ENCODE results near the gene GFRAL.

The GFRAL gene

DNA sequence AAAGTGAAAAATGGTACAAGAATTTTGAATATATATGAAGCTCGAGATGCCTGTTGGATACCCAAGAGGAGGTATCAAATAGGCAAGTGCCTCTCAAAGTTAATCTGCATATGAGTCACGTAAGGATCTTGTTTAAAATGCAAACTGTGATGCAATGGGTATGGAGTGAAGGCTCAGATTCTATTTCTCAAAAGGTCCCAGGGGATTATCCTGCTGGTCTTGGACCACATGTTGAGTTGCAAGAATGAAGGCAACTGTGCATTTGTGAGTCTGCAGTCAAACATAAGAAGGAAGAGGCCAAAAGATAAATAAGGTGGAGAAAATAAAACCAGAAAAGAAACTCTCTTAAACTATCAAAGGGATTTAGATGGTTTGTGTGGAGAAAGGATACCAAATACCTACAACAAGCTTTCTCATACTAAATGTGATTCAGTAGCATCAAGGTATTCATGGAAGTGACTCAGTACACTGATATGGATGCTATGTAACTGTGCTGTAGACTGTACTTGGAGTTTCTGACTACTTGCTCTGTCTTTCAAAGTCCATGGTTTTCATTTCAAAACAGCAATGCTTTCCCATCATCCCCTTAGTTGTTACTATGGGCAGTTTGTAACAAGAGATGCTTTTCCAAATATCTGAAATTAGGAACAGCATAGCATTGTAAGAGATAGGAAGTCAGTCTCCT is 106.3 kb downstream of the GFRAL start:
- DNase-seq (ENCODE audit: low read depth), result no peak

DNA sequence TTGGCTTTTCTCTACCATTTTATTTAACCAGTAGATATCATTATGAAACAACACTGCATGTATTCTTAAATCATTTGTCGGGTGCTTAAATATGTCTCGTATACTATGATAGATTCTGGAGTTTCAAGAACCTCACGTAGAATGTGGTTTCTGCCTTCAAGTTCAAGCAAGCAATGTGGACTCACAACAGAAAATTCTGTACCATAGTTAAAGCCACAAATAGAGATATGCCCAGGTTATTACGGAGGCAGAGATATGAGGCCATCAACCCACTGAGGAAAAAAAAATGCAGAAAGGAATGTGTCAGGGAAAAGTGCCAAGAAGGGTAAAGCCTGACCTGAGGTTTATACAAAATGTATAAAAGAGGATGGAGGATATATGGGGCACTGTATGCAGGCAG is 109.9 kb downstream of the GFRAL start:
- no peak for DNase-seq (ENCODE audit: low read depth)

DNA sequence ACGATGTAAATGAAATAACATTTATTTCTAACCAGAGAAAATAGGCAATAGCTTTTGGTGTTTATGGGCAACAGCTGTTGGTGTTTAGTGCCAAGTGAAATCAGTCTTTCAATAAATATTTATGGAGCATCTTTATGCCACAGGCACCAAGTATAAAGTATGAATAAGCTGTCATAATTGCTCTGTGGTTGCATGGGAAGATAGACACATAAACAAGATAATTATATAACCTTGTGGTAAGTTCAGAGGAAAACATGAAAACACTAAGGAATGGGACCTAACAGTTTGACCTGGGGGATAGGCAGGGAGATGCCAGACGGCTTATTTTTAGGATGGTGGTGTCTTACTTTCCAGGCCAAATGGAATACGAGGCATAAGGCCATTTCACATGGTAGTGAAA is 110.9 kb downstream of the GFRAL start:
- no peak for DNase-seq (ENCODE audit: low read depth)

DNA sequence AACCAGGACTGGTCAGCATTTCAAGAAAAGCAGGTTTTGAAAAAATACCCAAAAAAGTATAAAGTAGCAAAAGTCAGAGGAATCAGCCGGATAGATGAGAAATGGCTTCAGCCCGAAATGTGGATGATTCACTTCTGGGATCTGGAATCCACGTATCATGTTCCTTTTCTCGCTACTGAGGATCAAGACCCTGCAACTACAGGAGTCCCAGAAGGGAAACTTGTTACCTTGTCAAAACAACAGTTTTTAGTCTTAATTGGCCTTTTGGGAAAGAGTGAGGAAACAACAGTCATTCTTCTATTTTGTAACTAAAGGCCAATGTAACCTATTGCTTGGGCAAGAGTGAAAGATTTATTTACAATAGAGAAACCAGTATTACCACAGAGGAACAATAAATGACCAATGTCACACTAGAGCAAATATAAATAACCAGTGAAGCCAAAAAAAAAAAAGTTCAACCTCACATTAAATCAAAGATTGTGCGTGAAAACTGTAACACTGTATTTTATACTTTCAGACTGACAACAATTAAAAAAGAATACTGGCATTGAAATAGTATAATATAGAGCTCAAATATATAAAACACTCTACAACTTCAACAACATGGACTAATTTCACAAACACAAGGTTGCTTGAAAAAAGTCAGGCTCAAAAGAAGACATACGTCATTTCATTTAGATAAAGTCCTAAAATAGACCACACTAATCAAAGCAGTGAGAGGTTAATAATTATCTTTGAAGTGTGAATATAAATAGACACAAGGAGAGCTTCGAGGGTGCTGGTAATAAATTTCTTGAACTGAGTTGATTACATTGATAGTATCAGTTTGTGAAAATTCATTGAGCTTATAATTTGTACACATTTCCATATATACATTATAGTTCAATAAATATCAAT is 116.2 kb downstream of the GFRAL start:
- DNase-seq (ENCODE audit: low read depth), result no peak

DNA sequence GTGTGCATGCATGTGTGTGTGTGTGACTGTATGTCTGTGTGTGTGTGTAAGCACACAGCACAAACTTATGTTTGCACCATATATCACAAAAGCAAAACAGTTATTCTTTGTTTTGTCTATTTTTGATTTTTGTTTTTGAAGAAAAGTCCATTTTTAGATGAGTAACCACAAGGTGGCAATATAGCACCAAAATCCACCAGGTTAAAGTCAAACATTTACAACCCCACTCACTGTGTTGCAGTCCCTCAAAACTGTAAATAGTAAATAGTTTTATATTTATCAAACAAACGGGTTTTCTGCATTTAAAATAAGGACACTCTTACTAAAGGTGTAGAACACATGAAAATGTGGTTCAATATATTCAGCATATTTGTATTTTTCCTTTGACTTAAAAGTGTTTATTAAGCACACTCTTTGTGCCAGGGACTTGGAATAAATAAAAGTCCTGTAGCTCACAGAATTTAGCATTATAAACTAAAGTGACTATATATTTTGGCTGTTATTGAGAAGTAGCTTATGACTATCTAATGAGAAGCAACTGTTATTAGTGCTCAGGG is 118.5 kb downstream of the GFRAL start:
- no peak for DNase-seq (ENCODE audit: low read depth)

DNA sequence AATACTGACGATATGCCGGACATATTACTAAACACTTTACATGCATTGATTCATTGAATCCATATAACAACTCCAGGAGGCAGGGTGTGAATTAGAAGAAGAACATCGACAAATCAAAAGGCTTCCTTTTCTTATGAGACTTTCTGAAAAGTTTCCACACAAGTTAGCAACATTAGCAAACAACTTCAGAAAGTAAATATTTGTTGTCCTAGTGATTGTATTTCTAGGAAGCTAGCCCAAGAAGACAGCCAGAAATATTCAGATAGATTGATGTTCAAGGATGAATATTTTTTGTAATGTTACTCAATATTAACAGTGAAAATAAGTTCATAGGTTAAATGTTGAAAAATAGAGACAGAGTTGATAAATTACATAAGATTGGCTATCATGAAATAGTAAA is 120.6 kb downstream of the GFRAL start:
- DNase-seq (ENCODE audit: low read depth), result no peak

DNA sequence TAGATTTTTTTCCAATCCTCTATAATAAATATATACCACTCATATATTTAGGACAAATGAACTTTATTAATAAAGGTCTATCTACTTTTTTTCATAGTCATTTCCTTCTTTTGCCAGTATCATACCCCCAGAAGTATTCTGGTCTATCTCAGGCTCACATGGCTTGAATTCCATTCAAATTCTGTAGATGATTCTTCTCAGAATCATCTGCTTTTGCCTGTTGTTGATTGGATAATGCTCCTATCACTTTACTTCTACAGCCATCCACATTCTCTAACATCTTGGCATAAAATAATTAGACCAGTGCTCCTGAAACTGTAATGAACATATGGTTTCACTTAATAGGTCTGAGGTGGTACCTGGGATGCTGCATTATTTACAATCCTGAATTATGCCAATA is 121.2 kb downstream of the GFRAL start:
- DNase-seq (ENCODE audit: low read depth), result no peak

DNA sequence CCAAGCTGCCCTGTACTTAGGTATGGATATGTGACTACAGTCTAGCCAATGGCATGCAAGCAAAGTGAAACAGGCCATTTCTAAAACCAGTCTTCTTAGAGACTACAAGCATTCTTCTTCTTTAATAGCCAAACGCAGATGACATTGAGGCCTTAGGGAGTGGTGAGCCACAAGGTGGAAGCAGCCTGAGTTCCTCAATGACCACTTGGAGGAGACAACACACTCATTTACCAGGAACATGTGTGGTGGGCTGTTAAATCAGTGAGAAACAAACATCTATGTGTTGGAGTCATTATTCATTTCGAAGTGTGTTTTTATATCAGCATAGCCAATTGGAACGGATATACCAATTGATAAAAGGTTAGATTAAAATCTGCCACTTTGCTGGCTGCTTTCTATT is 122.0 kb downstream of the GFRAL start:
- DNase-seq (ENCODE audit: low read depth), result no peak

DNA sequence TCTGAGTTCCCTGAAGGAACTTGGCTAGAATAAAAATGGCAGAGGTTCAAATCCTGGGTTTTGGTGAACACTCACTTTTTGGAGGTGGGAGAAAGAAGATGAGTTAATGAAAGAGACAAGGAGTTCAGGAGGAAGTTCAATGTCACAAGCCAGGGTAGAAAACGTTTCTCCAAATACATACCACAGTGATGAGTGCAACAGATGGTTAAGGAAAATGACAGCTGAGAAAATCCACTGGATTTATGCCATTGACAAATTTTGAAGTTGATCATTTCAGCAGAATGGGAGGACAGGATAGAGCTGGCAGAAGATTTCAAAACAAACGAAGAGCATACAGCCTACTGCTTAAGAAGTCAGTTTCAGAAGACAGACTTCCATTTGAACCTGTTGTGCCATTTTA is 122.7 kb downstream of the GFRAL start:
- no peak for DNase-seq (ENCODE audit: low read depth)
